ENCODE measurements around the gene NLN. TPM values are rescaled to one million over a fixed set of nuclear protein-coding genes. Genes with fewer than 3 reads are reported as not detected.

Gene NLN
- total RNA-seq, 2 experiments from 2014 or later, result 38.4 to 42.5 TPM

- Mint-ChIP-seq H3K27me3 (no peaks in the 10 kb centered on the region), H3K9me3 (peaks cover 13% of the 10 kb centered on the region), H3K36me3 (ENCODE audit: low read depth) (no peaks in the 10 kb centered on the region), H3K27ac (no peak overlapping the region), H3K4me3 (no peak overlapping the region), H3K4me1 (ENCODE audit: low read depth) (no peaks in the 10 kb centered on the region)
- intact Hi-C loops (cut with micrococcal nuclease), result no loop called here
- no peak for DNase-seq
- POLR2A ChIA-PET, result no interaction called here
- CTCF ChIA-PET, result no interaction called here
- no peak for ATAC-seq
- TF ChIP-seq CTCF (IDR thresholded peaks at IDR 0.05), result no peak
Observed at GRCh38 chr5:65874241-65874640, 152.2 kb downstream of the NLN start.

GRCh38 chr5:65876496-65876895 lies 154.5 kb downstream of the NLN start:
- Mint-ChIP-seq H3K9me3 (peaks cover 10% of the 10 kb centered on the region), H3K36me3 (ENCODE audit: low read depth) (no peaks in the 10 kb centered on the region), H3K4me3 (no peak overlapping the region), H3K4me1 (ENCODE audit: low read depth) (no peaks in the 10 kb centered on the region), H3K27ac (no peak overlapping the region), H3K27me3 (no peaks in the 10 kb centered on the region)
- CTCF ChIA-PET, result no interaction called here
- DNase-seq, result no peak
- intact Hi-C loops (cut with micrococcal nuclease), result no loop called here
- no peak for ATAC-seq
- TF ChIP-seq CTCF (IDR thresholded peaks at IDR 0.05), result no peak
- POLR2A ChIA-PET, result no interaction called here

GRCh38 chr5:65876970-65877369 lies 155.0 kb downstream of the NLN start:
- Mint-ChIP-seq H3K4me1 (ENCODE audit: low read depth) (no peaks in the 10 kb centered on the region), H3K27me3 (no peaks in the 10 kb centered on the region), H3K27ac (no peak overlapping the region), H3K36me3 (ENCODE audit: low read depth) (no peaks in the 10 kb centered on the region), H3K4me3 (no peak overlapping the region), H3K9me3 (peaks cover 6% of the 10 kb centered on the region)
- DNase-seq, result no peak
- POLR2A ChIA-PET, result no interaction called here
- no peak for TF ChIP-seq CTCF (IDR thresholded peaks at IDR 0.05)
- intact Hi-C loops (cut with micrococcal nuclease), result no loop called here
- no peak for ATAC-seq
- CTCF ChIA-PET, result no interaction called here

Other genes starting within 250 kb of the NLN start
- 1 to 10 TPM; 1.1 to 1.9 TPM for gene ADAMTS6, start 240.3 kb upstream of the NLN start, total RNA-seq
- gene CENPK, start 159.0 kb upstream of the NLN start, total RNA-seq, result 10 to 100 TPM; 70.9 to 79.2 TPM
- gene PPWD1, start 158.9 kb upstream of the NLN start, total RNA-seq, result 10 to 100 TPM; 33.8 to 37.8 TPM
- 1 to 10 TPM; 6.8 to 7.0 TPM for gene TRIM23, start 97.9 kb upstream of the NLN start, total RNA-seq
- gene SHLD3, start 97.2 kb upstream of the NLN start, total RNA-seq, result 1 to 10 TPM; 4.1 to 5.2 TPM
- gene TRAPPC13, start 97.2 kb upstream of the NLN start, total RNA-seq, result 10 to 100 TPM; 18.0 to 22.1 TPM
- gene SGTB, start 96 bp upstream of the NLN start, total RNA-seq, result 10 to 100 TPM; 17.0 to 18.5 TPM
- gene ERBIN, start 204.4 kb downstream of the NLN start, total RNA-seq, result 10 to 100 TPM; 35.1 to 38.3 TPM

Measured in activated CD8-positive, alpha-beta T cell treated with anti-CD3 and anti-CD28 coated beads for 36 hours (primary cell).